ENCODE results near the gene ZNF384.

GRCh38 chr12:6627616-6628015, 61.6 kb downstream of the ZNF384 start:
- TF ChIP-seq ZNF274 (IDR thresholded peaks at IDR 0.05; ENCODE audit: low read depth, low read length) (no peak), SUZ12 (IDR thresholded peaks at IDR 0.05; ENCODE audit: extremely low read depth, insufficient read depth, insufficient read length) (no peak), YY1 (IDR thresholded peaks at IDR 0.05; ENCODE audit: insufficient read depth, insufficient read length) (no peak)
